ENCODE measurements around the gene LRIG1.

GRCh38 chr3:66377800-66378199 lies 123.0 kb downstream of the LRIG1 start:
- TF ChIP-seq CTCF (conservative IDR thresholded peaks at IDR 0.05; ENCODE audit: low read depth, low read length), result no peak
- TF ChIP-seq EZH2 (IDR thresholded peaks at IDR 0.05; ENCODE audit: low read length, unreplicated experiment), result no peak

Measured in PC-3 (cell line).